Breast epithelium (tissue), 3 donors: Measurements from ENCODE around the gene SAMD7.

Source experiments
- CTCF ChIP-seq, 3 donors: fragments of 450-650 bp; IDR thresholded peaks; one replicate each; pipeline ENCODE4 v1.5.1; 2016 to 2017; ENCODE audit warnings: antibody characterized with exemption in 3 of 3, mild to moderate bottlenecking in 3 of 3, moderate library complexity in 3 of 3
- POLR2AphosphoS5 ChIP-seq, 3 donors: sonication (generic); formaldehyde crosslinking; IDR thresholded peaks; one replicate each; pipeline ENCODE4 v1.6.1; 2017; ENCODE audit warnings: antibody characterized with exemption in 3 of 3

GRCh38 chr3:169901453-169901852 lies 9.9 kb upstream of the SAMD7 start:
- no peak for TF ChIP-seq POLR2AphosphoS5 (IDR thresholded peaks at IDR 0.05)
- TF ChIP-seq CTCF (IDR thresholded peaks at IDR 0.05): no peak
